Endothelial cell of umbilical vein (primary cell): Measurements from ENCODE around the gene MTG2. TPM values are rescaled to one million over a fixed set of nuclear protein-coding genes. Genes with fewer than 3 reads are reported as not detected.

Experiments used
- BruUV-seq: library from RNA; stranded (reverse); fragments of 400-500 nt; replicated peaks from 2 replicates; lab custom pipeline; 2021; lab: Mats Ljungman, UMichigan
- CTCF ChIA-PET: fragments of 300-600, 350-600 bp; sonication (Branson Sonifier 250); formaldehyde crosslinking; loops from one replicate; lab custom pipeline; 2021; ENCODE audit warnings: antibody characterized with exemption, inconsistent platforms; lab: Charles Lee
- POLR2A ChIA-PET: fragments of 300-600, 350-600 bp; sonication (Branson Sonifier 250); formaldehyde crosslinking; loops from one replicate; lab custom pipeline; 2021; ENCODE audit warnings: antibody characterized with exemption, inconsistent platforms; lab: Charles Lee
- DNase-seq: peaks from one replicate; pipeline ENCODE4 v3.0.0-alpha.2; 2011; ENCODE audit warnings: low read depth, low spot score
- FAIRE-seq: peaks from 2 replicates; lab custom pipeline; 2011; peaks lifted over from hg19 to GRCh38; lab: Jason Lieb, UNC
- H2AFZ ChIP-seq: 2 replicates; pipeline ENCODE4 v1.6.0; 2012; ENCODE audit warnings: low read depth, low read length, control low read depth, inconsistent platforms
- H3K27ac ChIP-seq: 2 replicates; pipeline ENCODE4 v1.5.1; 2011; ENCODE audit warnings: low read depth, mild to moderate bottlenecking, control low read depth, low read length, moderate library complexity; ENCODE audit not compliant: insufficient read depth
- H3K27me3 ChIP-seq, 2 experiments: 2 replicates each; pipeline versions ENCODE4 v1.6.0 to v1.6.1; 2011; ENCODE audit warnings: low read length in 2 of 2, mixed read lengths in 1 of 2; ENCODE audit not compliant: control insufficient read depth in 2 of 2, insufficient read depth in 2 of 2
- H3K36me3 ChIP-seq, 2 experiments: 2 replicates in 1 of 2; 3 replicates in 1 of 2; pipeline ENCODE4 v1.5.1; 2011; ENCODE audit warnings: low read length in 2 of 2, mild to moderate bottlenecking in 1 of 2, moderate library complexity in 1 of 2; ENCODE audit not compliant: control insufficient read depth in 2 of 2, insufficient read depth in 2 of 2; ENCODE audit errors: extremely low read depth in 1 of 2
- H3K4me1 ChIP-seq: 3 replicates; pipeline ENCODE4 v1.5.1; 2011; ENCODE audit warnings: mild to moderate bottlenecking, low read length; ENCODE audit not compliant: control insufficient read depth, insufficient read depth; ENCODE audit errors: extremely low read depth
- H3K4me2 ChIP-seq: 2 replicates; pipeline ENCODE4 v1.6.1; 2011; ENCODE audit warnings: low read length, control low read depth, mixed read lengths; ENCODE audit not compliant: insufficient read depth
- H3K4me3 ChIP-seq, 3 experiments: fragments of 200-600 bp in 1 of 3; sonication (generic), shearing (Covaris generic) in 1 of 3; replicated peaks in 1 of 3; 2 replicates each; pipeline ENCODE4 v1.5.1; 2011 to 2016; ENCODE audit warnings: control low read depth in 3 of 3, low read length in 3 of 3, mild to moderate bottlenecking in 2 of 3, inconsistent platforms in 1 of 3, low read depth in 1 of 3, moderate library complexity in 1 of 3; ENCODE audit not compliant: insufficient read depth in 1 of 3
- H3K79me2 ChIP-seq: 2 replicates; pipeline ENCODE4 v1.6.0; 2012; ENCODE audit warnings: low read length, inconsistent platforms; ENCODE audit not compliant: control insufficient read depth, insufficient read depth
- H3K9ac ChIP-seq: replicated peaks from 2 replicates; pipeline ENCODE3; 2011; ENCODE audit warnings: low read length, control low read depth; ENCODE audit not compliant: insufficient read depth; ENCODE audit errors: extremely low read depth
- H3K9me1 ChIP-seq: replicated peaks from 3 replicates; pipeline ENCODE4 v1.6.0; 2011; ENCODE audit warnings: mild to moderate bottlenecking, low read length; ENCODE audit not compliant: control insufficient read depth, insufficient read depth; ENCODE audit errors: extremely low read depth
- H3K9me3 ChIP-seq: replicated peaks from 2 replicates; pipeline ENCODE4 v1.5.1; 2012; ENCODE audit warnings: low read length, inconsistent platforms; ENCODE audit not compliant: control insufficient read depth, insufficient read depth
- H4K20me1 ChIP-seq: replicated peaks from 2 replicates; pipeline ENCODE3; 2011; ENCODE audit warnings: mild to moderate bottlenecking, low read length; ENCODE audit not compliant: control insufficient read depth, insufficient read depth; ENCODE audit errors: extremely low read depth
- CTCF ChIP-seq, 2 donors: IDR thresholded peaks; 1 replicate in 1 of 2; 2 replicates in 1 of 2; pipeline ENCODE4 v1.5.1; 2011; ENCODE audit warnings: low read length in 2 of 2, mild to moderate bottlenecking in 2 of 2, moderate library complexity in 2 of 2, control low read depth in 1 of 2, inconsistent platforms in 1 of 2, low read depth in 1 of 2; ENCODE audit not compliant: insufficient read depth in 1 of 2; ENCODE audit errors: extremely low read depth in 1 of 2
- EZH2 ChIP-seq: IDR thresholded peaks from 2 replicates; pipeline ENCODE4 v1.6.1; 2012; ENCODE audit warnings: borderline replicate concordance, low read depth, mild to moderate bottlenecking, moderate library complexity, low read length, inconsistent platforms; ENCODE audit not compliant: severe bottlenecking
- FOS ChIP-seq: IDR thresholded peaks from 2 replicates; pipeline ENCODE4 v1.6.1; 2011; ENCODE audit warnings: mild to moderate bottlenecking, low read length, moderate library complexity, borderline replicate concordance; ENCODE audit not compliant: insufficient read depth
- GATA2 ChIP-seq: IDR thresholded peaks from 2 replicates; pipeline ENCODE4 v1.7.0; 2011; ENCODE audit warnings: low read depth, mild to moderate bottlenecking, moderate library complexity, mixed read lengths, low read length; ENCODE audit not compliant: insufficient read length, insufficient read depth
- JUN ChIP-seq: IDR thresholded peaks from 2 replicates; pipeline ENCODE4 v1.6.1; 2011; ENCODE audit warnings: borderline replicate concordance, low read depth; ENCODE audit not compliant: insufficient read length, insufficient read depth
- MAX ChIP-seq: IDR thresholded peaks from 2 replicates; pipeline ENCODE4 v1.6.1; 2011; ENCODE audit not compliant: insufficient read depth, insufficient read length
- MYC ChIP-seq: IDR thresholded peaks from one replicate; pipeline ENCODE4 v1.6.1; 2011; ENCODE audit warnings: mild to moderate bottlenecking, low read depth, low read length
- POLR2A ChIP-seq: IDR thresholded peaks from 2 replicates; pipeline ENCODE4 v1.6.1; 2012; ENCODE audit warnings: low read depth, mild to moderate bottlenecking, control low read depth, low read length
- POLR2AphosphoS5 ChIP-seq: IDR thresholded peaks from 2 replicates; pipeline ENCODE4 v1.6.1; 2012; ENCODE audit warnings: low read depth, mild to moderate bottlenecking, control low read depth, low read length, moderate library complexity; ENCODE audit not compliant: insufficient read depth
- dilution Hi-C: fragments of 300-500 bp; cut with MboI; formaldehyde crosslinking; loops from one replicate; pipeline ENCODE4 v1.15.0; 2019; ENCODE audit warnings: low sequenced_read_pairs; ENCODE audit not compliant: extremely low pct_ligation_motif_present
- intact Hi-C: fragments of 100-400 bp; cut with micrococcal nuclease; formaldehyde crosslinking; loops from one replicate; pipeline ENCODE4 v1.10.0; 2022
- polyA plus RNA-seq, 4 experiments: library from polyadenylated mRNA; depleted of rRNA in 3 of 4; stranded (reverse) in 3 of 4; unstranded in 1 of 4; fragments of >200 nt; gene quantifications; 2 replicates each; pipeline versions ENCODE4 v1.2.1 to v1.2.3, GENCODE V29; 2011 to 2012; ENCODE audit warnings: missing spikeins in 1 of 4
- total RNA-seq: library from RNA; stranded (reverse); gene quantifications from 2 replicates; pipeline ENCODE4 v1.2.3, GENCODE V29; 2021

The MTG2 gene
- total and polyA plus RNA-seq, 2 donors (not counting 3 experiments of a cell fraction or from before 2014, with no cell fraction given), result 19.9 to 31.6 TPM

GRCh38 chr20:62206388-62206775, 23.6 kb downstream of the MTG2 start:
- H3K79me2 ChIP-seq, result no peaks in the 10 kb centered on the region
- no peaks in the 10 kb centered on the region for H3K9me1 ChIP-seq
- H2AFZ ChIP-seq, result no peak overlapping the region
- H3K27me3 ChIP-seq, result no peaks in the 10 kb centered on the region
- POLR2A ChIA-PET, result no interaction called here
- no peak for DNase-seq
- no peak overlapping the region for H3K4me2 ChIP-seq
- peaks cover 0 to 7% of the 10 kb centered on the region in 2 experiments for H3K36me3 ChIP-seq
- H4K20me1 ChIP-seq, result no peaks in the 10 kb centered on the region
- CTCF ChIA-PET, result no interaction called here
- FAIRE-seq, result no peak
- no peak for TF ChIP-seq POLR2AphosphoS5
- no peak for TF ChIP-seq FOS
- TF ChIP-seq MAX, result no peak
- no peak for TF ChIP-seq GATA2
- TF ChIP-seq EZH2, result no peak
- TF ChIP-seq POLR2A, result no peak
- TF ChIP-seq MYC, result no peak
- no peak for TF ChIP-seq JUN
- TF ChIP-seq CTCF (IDR thresholded peaks at IDR 0.05; ENCODE audit: extremely low read depth in 1 of 2, insufficient read depth in 1 of 2, low read depth in 1 of 2, low read length in 2 of 2), result no peak
- BruUV-seq, result no TSS peak
- dilution Hi-C loops (no loop called here), intact Hi-C loops (no loop called here)
- no peak overlapping the region for H3K4me3 ChIP-seq
- no peak overlapping the region for H3K27ac ChIP-seq
- H3K9ac ChIP-seq, result no peak overlapping the region
- no peaks in the 10 kb centered on the region for H3K9me3 ChIP-seq
- H3K4me1 ChIP-seq, result peaks cover 9% of the 10 kb centered on the region
